ENCODE data around the gene CENPP.

CENPP gene

DNA sequence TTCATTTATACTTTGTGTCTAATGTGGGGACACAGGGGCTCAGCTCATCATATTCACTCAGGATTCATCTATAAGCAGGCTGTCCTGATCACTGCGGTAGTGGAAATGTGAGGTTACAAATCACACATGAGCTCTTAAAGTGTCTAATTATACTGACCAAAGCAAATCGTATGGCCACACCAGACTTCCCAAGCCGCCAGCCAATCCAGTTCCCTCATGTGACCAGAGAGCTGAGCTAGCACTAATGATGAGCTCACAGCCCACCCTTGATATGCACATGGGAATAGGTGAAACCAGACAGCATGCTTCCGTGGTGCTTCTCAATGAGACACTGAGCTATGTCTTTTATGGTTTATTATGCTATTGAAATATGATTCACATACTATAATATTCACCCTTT lies 192.4 kb downstream of the CENPP start:
- Histone ChIP-seq H3K4me1 (ENCODE audit: control insufficient read depth, insufficient read depth, low read length) (peaks cover 13% of the 10 kb centered on the region), H3K27me3 (ENCODE audit: control insufficient read depth, insufficient read depth, low read length) (no peaks in the 10 kb centered on the region), H3K4me3 (ENCODE audit: low read depth, low read length) (no peak overlapping the region), H3K9me3 (ENCODE audit: control insufficient read depth, insufficient read depth, low read depth, low read length) (no peaks in the 10 kb centered on the region), H3K36me3 (ENCODE audit: control insufficient read depth, insufficient read depth, low read length) (no peaks in the 10 kb centered on the region), H3K9ac (ENCODE audit: low read length) (no peak overlapping the region), H3K27ac (ENCODE audit: low read depth, low read length) (no peak overlapping the region)

- no peaks in the 10 kb centered on the region for H3K9me3 ChIP-seq (ENCODE audit: control insufficient read depth, insufficient read depth, low read depth, low read length)
- no peak overlapping the region for H3K9ac ChIP-seq (ENCODE audit: low read length)
- no peaks in the 10 kb centered on the region for H3K27me3 ChIP-seq (ENCODE audit: control insufficient read depth, insufficient read depth, low read length)
- no peaks in the 10 kb centered on the region for H3K36me3 ChIP-seq (ENCODE audit: control insufficient read depth, insufficient read depth, low read length)
- no peak overlapping the region for H3K27ac ChIP-seq (ENCODE audit: low read depth, low read length)
- no peak overlapping the region for H3K4me3 ChIP-seq (ENCODE audit: low read depth, low read length)
- peaks cover 13% of the 10 kb centered on the region for H3K4me1 ChIP-seq (ENCODE audit: control insufficient read depth, insufficient read depth, low read length)
Measured at GRCh38 chr9:92520837-92521236, 195.1 kb downstream of the CENPP start.

- Histone ChIP-seq H3K4me1 (ENCODE audit: control insufficient read depth, insufficient read depth, low read length) (no peaks in the 10 kb centered on the region), H3K9me3 (ENCODE audit: control insufficient read depth, insufficient read depth, low read depth, low read length) (no peaks in the 10 kb centered on the region), H3K27ac (ENCODE audit: low read depth, low read length) (no peak overlapping the region), H3K4me3 (ENCODE audit: low read depth, low read length) (no peak overlapping the region), H3K36me3 (ENCODE audit: control insufficient read depth, insufficient read depth, low read length) (no peaks in the 10 kb centered on the region), H3K27me3 (ENCODE audit: control insufficient read depth, insufficient read depth, low read length) (no peaks in the 10 kb centered on the region), H3K9ac (ENCODE audit: low read length) (no peak overlapping the region)
Measured at GRCh38 chr9:92522983-92523970, 197.5 kb downstream of the CENPP start.

DNA sequence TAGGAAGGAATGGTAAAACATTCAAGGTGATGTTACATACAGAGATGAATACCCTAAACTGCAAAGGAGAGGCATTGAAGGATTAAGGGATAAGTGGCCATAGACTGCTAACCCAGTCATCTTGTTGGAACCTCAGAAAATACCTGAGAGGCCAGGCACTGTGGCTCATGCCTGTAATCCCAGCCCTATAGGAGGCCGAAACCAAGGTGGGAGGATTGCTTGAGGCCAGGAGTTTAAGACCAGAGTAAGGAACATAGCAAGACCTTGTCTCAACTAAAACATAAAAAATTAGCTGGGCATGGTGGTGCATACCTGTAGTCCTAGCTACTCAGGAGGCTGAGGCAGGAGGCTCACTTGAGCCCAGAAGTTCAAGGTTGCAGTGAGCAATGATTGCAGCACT lies 199.1 kb downstream of the CENPP start:
- no peaks in the 10 kb centered on the region for H3K9me3 ChIP-seq (ENCODE audit: control insufficient read depth, insufficient read depth, low read depth, low read length)
- H3K36me3 ChIP-seq (ENCODE audit: control insufficient read depth, insufficient read depth, low read length): no peaks in the 10 kb centered on the region
- H3K4me1 ChIP-seq (ENCODE audit: control insufficient read depth, insufficient read depth, low read length): no peaks in the 10 kb centered on the region
- no peak overlapping the region for H3K27ac ChIP-seq (ENCODE audit: low read depth, low read length)
- no peak overlapping the region for H3K4me3 ChIP-seq (ENCODE audit: low read depth, low read length)
- no peak overlapping the region for H3K9ac ChIP-seq (ENCODE audit: low read length)
- H3K27me3 ChIP-seq (ENCODE audit: control insufficient read depth, insufficient read depth, low read length): no peaks in the 10 kb centered on the region

- Histone ChIP-seq H3K4me3 (ENCODE audit: low read depth, low read length) (no peak overlapping the region), H3K9me3 (ENCODE audit: control insufficient read depth, insufficient read depth, low read depth, low read length) (no peaks in the 10 kb centered on the region), H3K4me1 (ENCODE audit: control insufficient read depth, insufficient read depth, low read length) (no peaks in the 10 kb centered on the region), H3K27ac (ENCODE audit: low read depth, low read length) (no peak overlapping the region), H3K9ac (ENCODE audit: low read length) (no peak overlapping the region), H3K36me3 (ENCODE audit: control insufficient read depth, insufficient read depth, low read length) (no peaks in the 10 kb centered on the region), H3K27me3 (ENCODE audit: control insufficient read depth, insufficient read depth, low read length) (no peaks in the 10 kb centered on the region)
Measured at GRCh38 chr9:92525306-92525705, 199.6 kb downstream of the CENPP start.

- Histone ChIP-seq H3K9me3 (ENCODE audit: control insufficient read depth, insufficient read depth, low read depth, low read length) (no peaks in the 10 kb centered on the region), H3K27me3 (ENCODE audit: control insufficient read depth, insufficient read depth, low read length) (no peaks in the 10 kb centered on the region)
Measured at GRCh38 chr9:92527291-92527828, 201.6 kb downstream of the CENPP start.

DNA sequence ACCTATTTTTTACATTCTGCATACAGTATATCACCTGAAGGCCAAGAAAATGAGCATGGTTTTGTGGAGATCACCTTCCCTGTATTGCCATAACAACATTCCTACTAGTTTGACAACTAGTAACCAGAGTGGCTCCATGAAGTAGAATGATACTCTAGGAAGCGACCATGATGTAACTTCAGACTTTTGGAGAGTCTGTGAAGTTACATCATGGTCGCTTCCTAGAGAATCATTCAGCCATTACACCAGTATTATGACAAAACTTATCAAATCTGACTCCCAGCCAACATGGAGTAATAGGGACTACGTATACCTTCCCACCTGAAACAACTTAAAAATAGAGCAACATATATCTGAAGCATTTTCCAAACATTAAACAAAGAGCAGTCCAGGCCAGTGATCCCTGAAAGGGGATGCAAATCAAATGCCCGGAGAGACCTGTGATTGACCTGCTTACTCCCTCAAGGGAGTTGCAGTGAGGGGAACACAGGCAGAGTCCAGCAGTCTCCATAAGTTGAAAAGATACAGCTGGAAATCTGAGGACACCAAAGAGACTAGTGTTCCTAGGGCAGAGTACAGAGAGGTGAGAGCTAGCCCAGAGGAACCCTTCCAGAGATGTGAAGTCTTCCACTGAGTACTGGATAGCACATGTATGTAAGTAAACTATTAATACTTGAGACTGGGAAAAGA lies 202.2 kb downstream of the CENPP start:
- no peak overlapping the region for H3K4me3 ChIP-seq (ENCODE audit: low read depth, low read length)
- no peaks in the 10 kb centered on the region for H3K9me3 ChIP-seq (ENCODE audit: control insufficient read depth, insufficient read depth, low read depth, low read length)
- H3K4me1 ChIP-seq (ENCODE audit: control insufficient read depth, insufficient read depth, low read length): no peaks in the 10 kb centered on the region

More at GRCh38 chr9:92527291-92527828, 201.6 kb downstream of the CENPP start:
- Histone ChIP-seq H3K9ac (ENCODE audit: low read length) (no peak overlapping the region), H3K4me3 (ENCODE audit: low read depth, low read length) (no peak overlapping the region), H3K27ac (ENCODE audit: low read depth, low read length) (no peak overlapping the region), H3K4me1 (ENCODE audit: control insufficient read depth, insufficient read depth, low read length) (no peaks in the 10 kb centered on the region), H3K36me3 (ENCODE audit: control insufficient read depth, insufficient read depth, low read length) (no peaks in the 10 kb centered on the region)

GRCh38 chr9:92528522-92528849 lies 202.7 kb downstream of the CENPP start:
- Histone ChIP-seq H3K4me1 (ENCODE audit: control insufficient read depth, insufficient read depth, low read length) (no peaks in the 10 kb centered on the region), H3K36me3 (ENCODE audit: control insufficient read depth, insufficient read depth, low read length) (no peaks in the 10 kb centered on the region), H3K9ac (ENCODE audit: low read length) (no peak overlapping the region), H3K4me3 (ENCODE audit: low read depth, low read length) (no peak overlapping the region), H3K27ac (ENCODE audit: low read depth, low read length) (no peak overlapping the region), H3K27me3 (ENCODE audit: control insufficient read depth, insufficient read depth, low read length) (no peaks in the 10 kb centered on the region), H3K9me3 (ENCODE audit: control insufficient read depth, insufficient read depth, low read depth, low read length) (no peaks in the 10 kb centered on the region)

More for the DNA sequence above, 202.2 kb downstream of the CENPP start:
- Histone ChIP-seq H3K27me3 (ENCODE audit: control insufficient read depth, insufficient read depth, low read length) (no peaks in the 10 kb centered on the region), H3K27ac (ENCODE audit: low read depth, low read length) (no peak overlapping the region), H3K36me3 (ENCODE audit: control insufficient read depth, insufficient read depth, low read length) (no peaks in the 10 kb centered on the region), H3K9ac (ENCODE audit: low read length) (no peak overlapping the region)

- no peaks in the 10 kb centered on the region for H3K9me3 ChIP-seq (ENCODE audit: control insufficient read depth, insufficient read depth, low read depth, low read length)
- no peaks in the 10 kb centered on the region for H3K27me3 ChIP-seq (ENCODE audit: control insufficient read depth, insufficient read depth, low read length)
- no peak overlapping the region for H3K27ac ChIP-seq (ENCODE audit: low read depth, low read length)
- H3K4me3 ChIP-seq (ENCODE audit: low read depth, low read length): no peak overlapping the region
- no peaks in the 10 kb centered on the region for H3K4me1 ChIP-seq (ENCODE audit: control insufficient read depth, insufficient read depth, low read length)
- no peak overlapping the region for H3K9ac ChIP-seq (ENCODE audit: low read length)
- no peaks in the 10 kb centered on the region for H3K36me3 ChIP-seq (ENCODE audit: control insufficient read depth, insufficient read depth, low read length)
Measured at GRCh38 chr9:92529124-92529523, 203.4 kb downstream of the CENPP start.

DNA sequence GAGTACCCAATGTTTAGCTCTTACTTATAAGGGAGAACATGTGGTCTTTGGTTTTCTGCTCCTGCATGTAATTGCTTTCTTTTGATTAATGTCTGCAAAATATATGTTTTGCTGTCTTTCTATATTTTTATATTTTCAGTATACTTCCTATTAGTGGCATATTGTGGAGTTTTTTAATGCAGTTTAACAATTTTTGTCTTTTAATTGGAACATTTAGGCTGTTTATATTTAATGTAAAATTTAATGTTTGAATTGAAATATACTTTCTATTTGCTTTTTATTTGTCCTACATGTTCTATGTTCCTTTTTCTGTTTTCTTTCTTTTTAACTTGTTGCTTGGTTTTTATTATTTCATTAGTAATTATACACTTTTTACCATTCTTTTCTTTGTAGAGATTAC lies 205.1 kb downstream of the CENPP start:
- Histone ChIP-seq H3K4me1 (ENCODE audit: control insufficient read depth, insufficient read depth, low read length) (no peaks in the 10 kb centered on the region; the same call in 1 of the 2 replicates), H3K27ac (ENCODE audit: low read depth, low read length) (no peak overlapping the region), H3K36me3 (ENCODE audit: control insufficient read depth, insufficient read depth, low read length) (no peaks in the 10 kb centered on the region), H3K9ac (ENCODE audit: low read length) (no peak overlapping the region), H3K4me3 (ENCODE audit: low read depth, low read length) (no peak overlapping the region), H3K27me3 (ENCODE audit: control insufficient read depth, insufficient read depth, low read length) (no peaks in the 10 kb centered on the region), H3K9me3 (ENCODE audit: control insufficient read depth, insufficient read depth, low read depth, low read length) (no peaks in the 10 kb centered on the region)

DNA sequence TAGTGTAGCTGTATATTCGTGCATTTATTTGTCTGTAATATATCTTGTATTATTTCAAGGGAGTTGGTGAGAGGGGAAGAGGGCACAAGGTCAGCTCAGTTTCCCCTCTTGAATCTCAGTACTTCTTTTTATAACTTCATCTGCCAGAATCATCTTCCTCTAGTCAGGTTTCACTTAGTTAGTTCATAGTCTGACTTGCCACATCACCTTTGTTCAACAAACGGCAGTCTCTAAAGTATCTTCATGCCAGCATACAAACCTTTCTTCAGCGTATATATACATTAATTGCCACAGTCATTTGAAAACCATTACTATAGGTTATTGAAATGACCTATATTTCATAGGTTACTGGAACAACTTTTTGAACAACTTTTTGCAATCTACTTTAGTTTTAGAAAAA lies 208.5 kb downstream of the CENPP start:
- Histone ChIP-seq H3K9me3 (ENCODE audit: control insufficient read depth, insufficient read depth, low read depth, low read length) (no peaks in the 10 kb centered on the region), H3K9ac (ENCODE audit: low read length) (no peak overlapping the region), H3K4me1 (ENCODE audit: control insufficient read depth, insufficient read depth, low read length) (no peaks in the 10 kb centered on the region; the same call in 1 of the 2 replicates), H3K4me3 (ENCODE audit: low read depth, low read length) (no peak overlapping the region), H3K36me3 (ENCODE audit: control insufficient read depth, insufficient read depth, low read length) (no peaks in the 10 kb centered on the region), H3K27ac (ENCODE audit: low read depth, low read length) (no peak overlapping the region), H3K27me3 (ENCODE audit: control insufficient read depth, insufficient read depth, low read length) (no peaks in the 10 kb centered on the region)
